ENCODE results near the gene IPCEF1.

DNA sequence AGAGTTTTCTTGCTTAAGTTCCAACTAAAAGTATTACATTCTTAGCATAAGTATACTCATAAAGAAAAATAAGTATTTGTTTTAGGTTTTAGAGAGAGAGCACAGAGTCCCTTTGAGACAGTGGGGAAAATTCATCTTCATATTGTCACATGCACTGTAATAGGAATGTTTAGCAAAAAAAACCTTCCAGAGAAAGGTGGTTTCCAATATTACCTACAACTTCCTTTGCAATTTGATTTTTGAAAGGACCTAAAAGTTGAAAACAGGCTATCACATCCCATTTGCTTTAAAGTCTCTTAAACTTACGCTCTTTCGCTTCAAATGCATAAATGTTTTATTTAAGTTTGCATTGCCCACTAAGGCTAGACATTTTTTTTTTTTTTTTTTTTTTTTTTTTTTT lies 231.2 kb downstream of the IPCEF1 start:
- TF ChIP-seq, protein P1, sequence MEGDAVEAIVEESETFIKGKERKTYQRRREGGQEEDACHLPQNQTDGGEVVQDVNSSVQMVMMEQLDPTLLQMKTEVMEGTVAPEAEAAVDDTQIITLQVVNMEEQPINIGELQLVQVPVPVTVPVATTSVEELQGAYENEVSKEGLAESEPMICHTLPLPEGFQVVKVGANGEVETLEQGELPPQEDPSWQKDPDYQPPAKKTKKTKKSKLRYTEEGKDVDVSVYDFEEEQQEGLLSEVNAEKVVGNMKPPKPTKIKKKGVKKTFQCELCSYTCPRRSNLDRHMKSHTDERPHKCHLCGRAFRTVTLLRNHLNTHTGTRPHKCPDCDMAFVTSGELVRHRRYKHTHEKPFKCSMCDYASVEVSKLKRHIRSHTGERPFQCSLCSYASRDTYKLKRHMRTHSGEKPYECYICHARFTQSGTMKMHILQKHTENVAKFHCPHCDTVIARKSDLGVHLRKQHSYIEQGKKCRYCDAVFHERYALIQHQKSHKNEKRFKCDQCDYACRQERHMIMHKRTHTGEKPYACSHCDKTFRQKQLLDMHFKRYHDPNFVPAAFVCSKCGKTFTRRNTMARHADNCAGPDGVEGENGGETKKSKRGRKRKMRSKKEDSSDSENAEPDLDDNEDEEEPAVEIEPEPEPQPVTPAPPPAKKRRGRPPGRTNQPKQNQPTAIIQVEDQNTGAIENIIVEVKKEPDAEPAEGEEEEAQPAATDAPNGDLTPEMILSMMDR (IDR thresholded peaks at IDR 0.05; ENCODE audit: extremely low read depth in 1 of 2, insufficient read depth in 1 of 2, low read depth in 1 of 2, low read length in 2 of 2), result no peak
- TF ChIP-seq EZH2 (IDR thresholded peaks at IDR 0.05; ENCODE audit: borderline replicate concordance, low read depth, low read length, severe bottlenecking) (no peak), JUN (IDR thresholded peaks at IDR 0.05; ENCODE audit: borderline replicate concordance, insufficient read depth, insufficient read length, low read depth) (no peak)
